Loucy (cell line): ENCODE results near the gene ZIC4.

Source experiments
- EZH2phosphoT487 ChIP-seq: fragments of 200-600 bp; IDR thresholded peaks from 2 replicates; pipeline ENCODE4 v1.6.1; 2018; ENCODE audit warnings: antibody characterized with exemption, mild to moderate bottlenecking, moderate library complexity, borderline replicate concordance
- TF ChIP-seq, protein P1 (sequence below): fragments of 200-600 bp; sonication (generic); conservative IDR thresholded peaks from 2 replicates; pipeline ENCODE4 v1.5.1; 2014; ENCODE audit warnings: mild to moderate bottlenecking, antibody characterized with exemption, low read length

DNA sequence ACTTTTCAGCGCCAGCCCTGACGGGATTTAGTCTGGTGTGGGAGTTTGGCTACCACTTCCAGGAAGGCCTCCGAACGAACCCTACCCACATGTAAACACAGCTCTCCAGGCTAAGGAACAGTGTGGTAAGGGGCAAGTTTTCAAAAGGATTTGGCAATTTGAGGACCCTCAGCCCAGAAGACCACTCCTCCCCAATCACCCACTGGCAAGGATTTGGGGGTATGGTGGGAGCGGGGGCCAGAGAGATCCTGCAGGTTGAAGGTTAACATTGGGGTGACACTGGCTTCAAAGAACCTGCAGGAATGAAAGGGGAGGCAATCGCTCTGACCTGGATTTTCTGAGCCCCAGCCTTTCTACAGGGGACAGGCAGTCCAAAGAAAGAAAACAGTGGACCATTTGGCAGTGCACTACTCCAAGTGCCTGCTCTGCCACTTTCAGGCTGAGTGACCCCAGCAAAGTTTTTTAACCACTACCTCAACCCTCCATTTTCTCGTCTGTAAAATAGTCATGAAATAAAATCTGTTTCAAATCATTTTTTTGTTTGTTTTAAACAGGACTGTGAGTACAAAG is 34.5 kb downstream of the ZIC4 start:
- TF ChIP-seq, protein P1, sequence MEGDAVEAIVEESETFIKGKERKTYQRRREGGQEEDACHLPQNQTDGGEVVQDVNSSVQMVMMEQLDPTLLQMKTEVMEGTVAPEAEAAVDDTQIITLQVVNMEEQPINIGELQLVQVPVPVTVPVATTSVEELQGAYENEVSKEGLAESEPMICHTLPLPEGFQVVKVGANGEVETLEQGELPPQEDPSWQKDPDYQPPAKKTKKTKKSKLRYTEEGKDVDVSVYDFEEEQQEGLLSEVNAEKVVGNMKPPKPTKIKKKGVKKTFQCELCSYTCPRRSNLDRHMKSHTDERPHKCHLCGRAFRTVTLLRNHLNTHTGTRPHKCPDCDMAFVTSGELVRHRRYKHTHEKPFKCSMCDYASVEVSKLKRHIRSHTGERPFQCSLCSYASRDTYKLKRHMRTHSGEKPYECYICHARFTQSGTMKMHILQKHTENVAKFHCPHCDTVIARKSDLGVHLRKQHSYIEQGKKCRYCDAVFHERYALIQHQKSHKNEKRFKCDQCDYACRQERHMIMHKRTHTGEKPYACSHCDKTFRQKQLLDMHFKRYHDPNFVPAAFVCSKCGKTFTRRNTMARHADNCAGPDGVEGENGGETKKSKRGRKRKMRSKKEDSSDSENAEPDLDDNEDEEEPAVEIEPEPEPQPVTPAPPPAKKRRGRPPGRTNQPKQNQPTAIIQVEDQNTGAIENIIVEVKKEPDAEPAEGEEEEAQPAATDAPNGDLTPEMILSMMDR: no peak
- TF ChIP-seq EZH2phosphoT487: no peak
